ENCODE measurements around the gene NBEAL2. TPM values are rescaled to one million over a fixed set of nuclear protein-coding genes. Genes with fewer than 3 reads are reported as not detected.

Gene NBEAL2
- total RNA-seq, 1 experiment from 2014 or later, result 4.8 TPM

DNA sequence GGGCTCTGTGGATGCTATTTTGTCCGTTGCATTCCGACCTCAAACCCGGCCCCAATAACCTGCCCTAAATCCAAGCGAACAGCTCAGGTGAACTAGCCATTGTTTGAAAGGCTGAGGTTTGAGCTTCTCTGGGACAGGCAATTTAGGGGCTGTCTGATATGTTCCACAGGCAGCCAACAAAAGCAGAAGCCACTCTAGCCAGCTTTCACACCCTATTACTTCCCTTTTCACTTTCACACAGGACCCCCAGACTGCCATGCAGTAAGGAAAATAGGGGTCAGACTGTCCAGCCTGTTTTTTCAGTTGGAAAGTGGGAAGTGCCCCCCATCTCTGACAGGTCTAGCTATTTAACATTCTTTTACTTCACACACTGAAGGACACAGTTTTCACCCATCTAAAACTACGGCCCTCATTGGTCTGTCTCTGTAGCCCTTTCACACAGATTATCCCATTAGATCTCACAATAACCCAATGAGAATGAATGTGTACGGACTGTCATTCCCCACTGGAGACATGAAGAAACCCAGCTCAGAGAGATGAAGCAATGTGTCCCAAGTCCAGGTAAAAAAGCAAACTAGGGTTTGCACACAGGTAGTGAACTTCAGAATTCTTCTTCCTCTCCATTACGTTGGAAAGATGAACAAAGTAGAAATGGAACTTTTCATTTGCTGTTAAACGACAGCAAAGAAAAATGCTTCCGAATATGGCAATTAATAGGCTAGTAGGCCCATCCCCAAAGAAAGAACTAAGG, 4.9 kb upstream of the NBEAL2 start:
- no peak for DNase-seq
- no peak overlapping the region for H3K4me3 ChIP-seq

GRCh38 chr3:46976326-46977190, 2.9 kb upstream of the NBEAL2 start, which contains the start of gene CCDC12:
Gene CCDC12, minus strand, starts transcription at chr3:46976745. Its CDS starts 13 bp downstream, at chr3:46976732.
- peak within 1 kb of the TSS; percentile 95 for H3K4me3 ChIP-seq
- no peaks in the 10 kb centered on the region for H3K27me3 ChIP-seq
- H3K9me3 ChIP-seq, result no peaks in the 10 kb centered on the region
- H3K36me3 ChIP-seq, result no peaks in the 10 kb centered on the region; the same call in none of the 2 replicates
- peak; percentile 93 for DNase-seq

More for the DNA sequence above, 4.9 kb upstream of the NBEAL2 start:
- no peaks in the 10 kb centered on the region for H3K27me3 ChIP-seq
- H3K36me3 ChIP-seq, result no peaks in the 10 kb centered on the region; the same call in none of the 2 replicates
- H3K9me3 ChIP-seq, result no peaks in the 10 kb centered on the region

- no peak for DNase-seq
- no peaks in the 10 kb centered on the region for H3K9me3 ChIP-seq
- no peaks in the 10 kb centered on the region for H3K27me3 ChIP-seq
- H3K36me3 ChIP-seq, result no peaks in the 10 kb centered on the region; the same call in 1 of the 2 replicates
- no peak overlapping the region for H3K4me3 ChIP-seq
These were observed 1.7 kb upstream of the NBEAL2 start for GRCh38 chr3:46977811-46978195.

DNA sequence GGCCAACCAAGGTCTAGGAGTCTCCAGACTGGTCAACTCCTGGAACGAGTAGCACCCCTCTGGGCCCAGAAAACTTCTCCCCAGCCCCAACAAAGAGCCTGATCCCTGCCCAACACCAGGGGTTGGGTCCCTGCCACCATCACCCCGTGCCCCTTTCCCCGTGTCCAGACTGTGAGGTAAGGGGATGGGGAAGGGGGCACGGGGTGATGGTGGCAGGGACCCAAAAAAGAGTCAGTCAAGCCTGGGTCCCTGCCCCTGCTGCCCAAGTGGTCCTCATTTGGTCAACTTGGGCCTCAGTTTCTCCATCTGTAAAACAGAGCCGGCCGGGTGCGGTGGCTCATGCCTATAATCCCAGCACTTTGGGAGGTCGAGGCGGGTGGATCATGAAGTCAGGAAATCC, 1.1 kb upstream of the NBEAL2 start:
- no peaks in the 10 kb centered on the region for H3K27me3 ChIP-seq
- no peaks in the 10 kb centered on the region; the same call in 1 of the 2 replicates for H3K36me3 ChIP-seq
- no peak overlapping the region for H3K4me3 ChIP-seq
- DNase-seq, result no peak
- no peaks in the 10 kb centered on the region for H3K9me3 ChIP-seq

GRCh38 chr3:46979958-46980497, 562 bp downstream of the NBEAL2 start:
- no peak for DNase-seq
- Histone ChIP-seq H3K36me3 (no peaks in the 10 kb centered on the region), H3K9me3 (no peaks in the 10 kb centered on the region), H3K27me3 (no peaks in the 10 kb centered on the region), H3K4me3 (peak overlapping the region; percentile 52)

- no peaks in the 10 kb centered on the region for H3K9me3 ChIP-seq
- H3K36me3 ChIP-seq, result no peaks in the 10 kb centered on the region
- no peak for DNase-seq
- no peaks in the 10 kb centered on the region for H3K27me3 ChIP-seq
- no peak overlapping the region for H3K4me3 ChIP-seq
These were observed 2.5 kb downstream of the NBEAL2 start for GRCh38 chr3:46981932-46982471.

GRCh38 chr3:46982546-46982945, 3.1 kb downstream of the NBEAL2 start:
- Histone ChIP-seq H3K4me3 (no peak overlapping the region), H3K27me3 (no peaks in the 10 kb centered on the region), H3K36me3 (no peaks in the 10 kb centered on the region), H3K9me3 (no peaks in the 10 kb centered on the region)
- no peak for DNase-seq

- Histone ChIP-seq H3K36me3 (no peaks in the 10 kb centered on the region), H3K27me3 (no peaks in the 10 kb centered on the region), H3K4me3 (no peak overlapping the region), H3K9me3 (no peaks in the 10 kb centered on the region)
- DNase-seq, result no peak
These were observed 5.4 kb downstream of the NBEAL2 start for GRCh38 chr3:46984591-46985459.

DNA sequence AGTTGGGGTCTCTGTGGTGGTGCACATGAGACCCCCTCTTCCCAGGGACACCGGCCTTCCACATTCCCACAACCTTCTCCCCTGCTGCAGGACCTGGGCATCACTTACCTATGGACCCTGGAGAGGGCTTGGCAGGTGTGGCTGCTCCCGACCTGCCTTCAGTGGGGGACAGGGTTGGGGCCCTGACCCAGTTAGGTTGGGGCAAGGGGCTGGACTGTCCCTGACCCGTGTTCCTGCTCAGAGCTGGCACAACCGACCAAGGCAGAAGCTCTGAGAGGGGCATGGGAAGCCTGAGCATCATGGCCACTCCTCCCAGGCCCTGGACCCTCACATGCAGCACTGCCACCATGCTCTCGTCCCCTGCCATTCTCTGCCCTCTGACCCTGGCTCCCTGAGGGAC, 6.1 kb downstream of the NBEAL2 start:
- Histone ChIP-seq H3K27me3 (no peaks in the 10 kb centered on the region), H3K36me3 (no peaks in the 10 kb centered on the region), H3K9me3 (no peaks in the 10 kb centered on the region), H3K4me3 (no peak overlapping the region)
- DNase-seq, result no peak

- no peak for DNase-seq
- H3K9me3 ChIP-seq, result no peaks in the 10 kb centered on the region
- H3K36me3 ChIP-seq, result no peaks in the 10 kb centered on the region
- H3K4me3 ChIP-seq, result no peak overlapping the region
- H3K27me3 ChIP-seq, result no peaks in the 10 kb centered on the region
These were observed 6.7 kb downstream of the NBEAL2 start for GRCh38 chr3:46986055-46986730.

- no peaks in the 10 kb centered on the region for H3K36me3 ChIP-seq
- no peak for DNase-seq
- H3K9me3 ChIP-seq, result no peaks in the 10 kb centered on the region
- no peak overlapping the region for H3K4me3 ChIP-seq
- H3K27me3 ChIP-seq, result no peaks in the 10 kb centered on the region
These were observed 7.4 kb downstream of the NBEAL2 start for GRCh38 chr3:46986782-46987310.

- Histone ChIP-seq H3K27me3 (no peaks in the 10 kb centered on the region), H3K9me3 (no peaks in the 10 kb centered on the region), H3K36me3 (no peaks in the 10 kb centered on the region), H3K4me3 (no peak overlapping the region)
- no peak for DNase-seq
These were observed 7.9 kb downstream of the NBEAL2 start for GRCh38 chr3:46987319-46987742.

DNA sequence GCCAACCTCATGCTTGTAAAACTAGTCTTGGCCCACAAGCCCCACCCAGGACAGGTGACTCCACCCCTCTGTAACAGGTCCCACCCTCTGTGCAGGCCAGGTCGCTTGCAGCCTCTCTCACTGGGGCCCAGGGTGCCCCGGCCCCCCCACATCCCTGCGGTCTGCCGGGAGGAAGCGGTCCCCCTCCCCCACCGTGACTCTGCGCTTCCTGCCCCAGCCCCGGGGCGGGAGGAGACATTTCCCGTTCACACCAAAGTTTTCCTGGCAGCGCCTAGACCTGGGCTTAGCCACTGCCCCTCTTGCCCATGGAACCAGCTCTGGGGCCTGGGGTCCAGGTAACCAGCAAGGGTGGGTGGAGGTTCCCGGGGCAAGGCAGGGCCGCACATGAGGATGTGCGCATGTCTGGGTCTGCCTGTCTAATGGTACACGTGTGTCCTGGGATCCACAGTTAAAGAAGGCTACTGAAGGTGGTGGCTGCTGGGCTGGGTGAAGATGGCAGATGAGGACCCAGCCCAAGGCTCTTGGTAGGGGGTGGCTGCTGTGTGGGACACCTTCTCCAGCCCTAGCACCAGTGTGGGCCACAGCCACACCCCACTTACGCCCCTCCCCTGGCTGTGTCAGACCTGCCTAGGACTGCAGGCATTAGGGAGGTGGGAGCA, 8.4 kb downstream of the NBEAL2 start:
- Histone ChIP-seq H3K9me3 (no peaks in the 10 kb centered on the region), H3K4me3 (no peak overlapping the region), H3K27me3 (no peaks in the 10 kb centered on the region), H3K36me3 (no peaks in the 10 kb centered on the region)
- no peak for DNase-seq

DNA sequence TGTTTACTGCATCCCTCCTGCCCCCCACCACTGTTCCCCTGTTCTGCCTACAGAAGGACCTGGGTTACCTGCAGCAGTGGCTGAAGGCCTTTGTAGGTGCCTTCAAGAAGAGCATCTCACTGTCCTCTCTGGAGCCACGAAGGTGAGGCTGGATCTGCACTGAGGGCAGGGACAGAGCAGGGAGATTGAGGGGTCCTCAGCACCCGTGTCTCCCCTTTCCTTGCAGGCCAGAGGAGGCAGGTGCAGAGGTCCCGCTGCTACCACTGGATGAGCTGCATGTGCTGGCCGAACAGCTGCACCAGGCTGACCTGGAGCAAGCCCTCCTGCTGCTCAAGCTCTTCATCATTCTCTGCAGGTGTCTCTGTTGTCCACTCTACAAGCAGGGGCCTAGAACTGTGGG, 9.2 kb downstream of the NBEAL2 start:
- Histone ChIP-seq H3K36me3 (no peaks in the 10 kb centered on the region), H3K27me3 (no peaks in the 10 kb centered on the region), H3K9me3 (no peaks in the 10 kb centered on the region), H3K4me3 (no peak overlapping the region)
- no peak for DNase-seq

- DNase-seq, result no peak
- no peaks in the 10 kb centered on the region for H3K27me3 ChIP-seq
- H3K4me3 ChIP-seq, result no peak overlapping the region
- no peaks in the 10 kb centered on the region for H3K36me3 ChIP-seq
- H3K9me3 ChIP-seq, result no peaks in the 10 kb centered on the region
These were observed 9.8 kb downstream of the NBEAL2 start for GRCh38 chr3:46989146-46989810.

Measured in MG63 (cell line).